Lung (tissue), 12 donors: ENCODE results near the gene YTHDC2. TPM values are rescaled to one million over a fixed set of nuclear protein-coding genes. Genes with fewer than 3 reads are reported as not detected.

ENCODE experiments used
- ATAC-seq: fragments of 200-7000 bp; cut with Tn5 transposase; one replicate; pipeline ENCODE4 v1.9.1; 2020; ENCODE audit warnings: moderate number of reproducible peaks; ENCODE audit not compliant: insufficient read depth, low FRiP score
- DNase-seq, 3 donors: peaks; one replicate each; pipeline ENCODE4 v3.0.0-alpha.2; 2013 to 2017
- H3K27ac ChIP-seq, 2 donors: one replicate each; pipeline ENCODE4 v1.5.1; 2013; ENCODE audit warnings: mild to moderate bottlenecking in 2 of 2, moderate library complexity in 2 of 2, control low read depth in 1 of 2, inconsistent platforms in 1 of 2, low read depth in 1 of 2, low read length in 1 of 2
- H3K27me3 ChIP-seq, 3 donors: one replicate each; pipeline ENCODE4 v1.5.1; 2013; ENCODE audit warnings: low read length in 2 of 3; ENCODE audit not compliant: control insufficient read depth in 3 of 3, insufficient read depth in 3 of 3
- H3K36me3 ChIP-seq, 4 donors: one replicate each; pipeline ENCODE4 v1.5.1; 2013; ENCODE audit warnings: low read length in 4 of 4, mild to moderate bottlenecking in 1 of 4, moderate library complexity in 1 of 4; ENCODE audit not compliant: control insufficient read depth in 4 of 4, insufficient read depth in 4 of 4
- H3K4me1 ChIP-seq, 5 donors: one replicate each; pipeline ENCODE4 v1.5.1; 2013; ENCODE audit warnings: low read length in 5 of 5, mild to moderate bottlenecking in 2 of 5, moderate library complexity in 1 of 5; ENCODE audit not compliant: control insufficient read depth in 5 of 5, insufficient read depth in 5 of 5
- H3K4me3 ChIP-seq: one replicate; pipeline ENCODE4 v1.5.1; 2013; ENCODE audit warnings: mild to moderate bottlenecking, control low read depth, moderate library complexity
- H3K9ac ChIP-seq, 2 donors: one replicate each; pipeline ENCODE4 v1.5.1; 2013; ENCODE audit warnings: low read length in 2 of 2, control low read depth in 1 of 2; ENCODE audit not compliant: insufficient read depth in 1 of 2
- H3K9me3 ChIP-seq, 4 donors: one replicate each; pipeline ENCODE4 v1.5.1; 2013; ENCODE audit warnings: low read length in 3 of 4, mild to moderate bottlenecking in 1 of 4, moderate library complexity in 1 of 4; ENCODE audit not compliant: control insufficient read depth in 4 of 4, insufficient read depth in 3 of 4
- WGBS, 2 donors: extraction: QIAGEN DNeasy Blood & Tissue Kit; methylation state at CpG; one replicate each; pipeline ENCODE4 v1.1.7; 2013; 5-methylcytosine and 5-hydroxymethylcytosine counted together
- polyA plus RNA-seq, 2 donors: library from polyadenylated mRNA; stranded (reverse); fragments of 200-250 nt; gene quantifications; one replicate each; pipeline ENCODE4 v1.2.1, GENCODE V29; 2013
- total RNA-seq, 2 donors: library from RNA; depleted of rRNA in 1 of 2; stranded (reverse); fragments of >200 nt in 1 of 2; gene quantifications; one replicate each; pipeline ENCODE4 v1.2.1, GENCODE V29; 2014 to 2021
- TF ChIP-seq, protein P1 (sequence below): IDR thresholded peaks from 2 replicates; pipeline ENCODE4 v1.5.1; 2012; ENCODE audit warnings: mild to moderate bottlenecking; ENCODE audit errors: control extremely low read depth, extremely low read depth
- donor health status: control.
- donor health status: control.
- donor health status: Bipolar disorder and iron deficiency.
- donor health status: healthy.
- donor health status: DM: yes; HTN: yes; CAD: no.

Gene YTHDC2
- total and polyA plus RNA-seq, 4 donors, result 8.4 to 49.1 (median 15.4) TPM

GRCh38 chr5:113578091-113578490 lies 64.6 kb downstream of the YTHDC2 start:
- Histone ChIP-seq H3K9me3 (no peaks in the 10 kb centered on the region), H3K27ac (no peak overlapping the region), H3K36me3 (peaks cover 6 to 33% (median 14%) of the 10 kb centered on the region in 4 donors), H3K4me3 (no peak overlapping the region), H3K9ac (no peak overlapping the region), H3K27me3 (no peaks in the 10 kb centered on the region), H3K4me1 (peaks cover 0 to 2% (median 0%) of the 10 kb centered on the region in 5 donors)
- ATAC-seq (no peak), DNase-seq (no peak)
- 72 to 92% methylated on average over 2 of the region's 2 CpGs for WGBS, 2 donors
- TF ChIP-seq, protein P1, sequence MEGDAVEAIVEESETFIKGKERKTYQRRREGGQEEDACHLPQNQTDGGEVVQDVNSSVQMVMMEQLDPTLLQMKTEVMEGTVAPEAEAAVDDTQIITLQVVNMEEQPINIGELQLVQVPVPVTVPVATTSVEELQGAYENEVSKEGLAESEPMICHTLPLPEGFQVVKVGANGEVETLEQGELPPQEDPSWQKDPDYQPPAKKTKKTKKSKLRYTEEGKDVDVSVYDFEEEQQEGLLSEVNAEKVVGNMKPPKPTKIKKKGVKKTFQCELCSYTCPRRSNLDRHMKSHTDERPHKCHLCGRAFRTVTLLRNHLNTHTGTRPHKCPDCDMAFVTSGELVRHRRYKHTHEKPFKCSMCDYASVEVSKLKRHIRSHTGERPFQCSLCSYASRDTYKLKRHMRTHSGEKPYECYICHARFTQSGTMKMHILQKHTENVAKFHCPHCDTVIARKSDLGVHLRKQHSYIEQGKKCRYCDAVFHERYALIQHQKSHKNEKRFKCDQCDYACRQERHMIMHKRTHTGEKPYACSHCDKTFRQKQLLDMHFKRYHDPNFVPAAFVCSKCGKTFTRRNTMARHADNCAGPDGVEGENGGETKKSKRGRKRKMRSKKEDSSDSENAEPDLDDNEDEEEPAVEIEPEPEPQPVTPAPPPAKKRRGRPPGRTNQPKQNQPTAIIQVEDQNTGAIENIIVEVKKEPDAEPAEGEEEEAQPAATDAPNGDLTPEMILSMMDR, result no peak

- no peak for ATAC-seq
- WGBS, 2 donors, result 90 to 92% methylated on average over 2 of the region's 2 CpGs
Measured at GRCh38 chr5:113581388-113581787, 67.9 kb downstream of the YTHDC2 start.

GRCh38 chr5:113598150-113598549 lies 84.7 kb downstream of the YTHDC2 start:
- Histone ChIP-seq H3K9ac (no peak overlapping the region), H3K4me3 (no peak overlapping the region), H3K27ac (no peak overlapping the region), H3K4me1 (peaks cover 0 to 8% (median 0%) of the 10 kb centered on the region in 5 donors), H3K36me3 (peaks cover 0 to 9% (median 4%) of the 10 kb centered on the region in 4 donors), H3K27me3 (no peaks in the 10 kb centered on the region), H3K9me3 (no peaks in the 10 kb centered on the region)
- 84 to 91% methylated on average over 2 of the region's 2 CpGs for WGBS, 2 donors
- no peak for ATAC-seq
- TF ChIP-seq, protein P1, result no peak
- DNase-seq, result no peak

More at GRCh38 chr5:113581388-113581787, 67.9 kb downstream of the YTHDC2 start:
- H3K27ac ChIP-seq, result no peak overlapping the region
- no peak overlapping the region for H3K9ac ChIP-seq
- H3K4me1 ChIP-seq, result peaks cover 0 to 2% (median 0%) of the 10 kb centered on the region in 5 donors
- peaks cover 3 to 17% (median 7%) of the 10 kb centered on the region in 4 donors for H3K36me3 ChIP-seq
- no peaks in the 10 kb centered on the region for H3K9me3 ChIP-seq
- TF ChIP-seq, protein P1, result no peak
- DNase-seq, result peak in 1 of 3 donors; percentile 6
- no peaks in the 10 kb centered on the region for H3K27me3 ChIP-seq
- H3K4me3 ChIP-seq, result no peak overlapping the region

- Histone ChIP-seq H3K27me3 (no peaks in the 10 kb centered on the region), H3K36me3 (peaks cover 0 to 6% (median 2%) of the 10 kb centered on the region in 4 donors), H3K4me1 (peaks cover 0 to 8% (median 0%) of the 10 kb centered on the region in 5 donors), H3K27ac (no peak overlapping the region), H3K9ac (no peak overlapping the region), H3K9me3 (no peaks in the 10 kb centered on the region), H3K4me3 (no peak overlapping the region)
- TF ChIP-seq, protein P1, result no peak
- no peak for ATAC-seq
- WGBS, 2 donors, result 36 to 60% methylated on average over 2 of the region's 2 CpGs
- DNase-seq, result no peak
Measured at GRCh38 chr5:113598926-113599325, 85.4 kb downstream of the YTHDC2 start.
